Gastroesophageal sphincter (tissue), 3 donors: ENCODE data around the gene GPRASP2.

ENCODE experiments used
- CTCF ChIP-seq, 4 experiments: fragments of 200-600 bp in 2 of 4; fragments of 450-650 bp in 2 of 4; sonication (generic) in 1 of 4; IDR thresholded peaks; one replicate each; pipeline ENCODE4 v1.5.1; 2017 to 2019; ENCODE audit warnings: antibody characterized with exemption in 4 of 4, mild to moderate bottlenecking in 2 of 4, moderate library complexity in 2 of 4
- EP300 ChIP-seq: sonication (generic); formaldehyde crosslinking; IDR thresholded peaks from one replicate; pipeline ENCODE4 v1.6.1; 2017; ENCODE audit warnings: antibody characterized with exemption, mild to moderate bottlenecking

- no peak for TF ChIP-seq CTCF (IDR thresholded peaks at IDR 0.05)
- TF ChIP-seq EP300: no peak
Observed at GRCh38 chrX:102744307-102744706, 32.1 kb downstream of the GPRASP2 start.
